Large intestine (tissue), 3 donors: ENCODE measurements around the gene TMUB1. TPM values are rescaled to one million over a fixed set of nuclear protein-coding genes. Genes with fewer than 3 reads are reported as not detected.

ENCODE experiments used
- DNase-seq, 2 donors: peaks; one replicate each; pipeline versions ENCODE4 v3.0.0 to v3.0.0-alpha.2; 2013
- H3K27ac ChIP-seq: one replicate; pipeline ENCODE4 v1.5.1; 2013; ENCODE audit warnings: low read length
- H3K27me3 ChIP-seq: 2 replicates; pipeline ENCODE4 v1.6.1; 2013; ENCODE audit warnings: low read length; ENCODE audit not compliant: control insufficient read depth, insufficient read depth
- H3K36me3 ChIP-seq: 2 replicates; pipeline ENCODE4 v1.6.1; 2013; ENCODE audit warnings: low read length; ENCODE audit not compliant: control insufficient read depth, insufficient read depth
- H3K4me1 ChIP-seq: one replicate; pipeline ENCODE4 v1.6.1; 2013; ENCODE audit warnings: low read length; ENCODE audit not compliant: control insufficient read depth, insufficient read depth
- H3K4me3 ChIP-seq: one replicate; pipeline ENCODE4 v1.5.1; 2013; ENCODE audit warnings: low read length
- H3K9me3 ChIP-seq: one replicate; pipeline ENCODE4 v1.6.1; 2013; ENCODE audit warnings: mild to moderate bottlenecking, low read depth, low read length, moderate library complexity; ENCODE audit not compliant: control insufficient read depth
- WGBS: methylation state at CpG from one replicate; pipeline ENCODE4 v1.1.5; 2013; ENCODE audit warnings: low lambda C conversion rate; ENCODE audit not compliant: insufficient coverage; 5-methylcytosine and 5-hydroxymethylcytosine counted together
- polyA plus RNA-seq: library from polyadenylated mRNA; unstranded; fragments of 120-200 nt; gene quantifications from one replicate; pipeline ENCODE4 v1.2.1, GENCODE V29; 2013

Gene TMUB1
- polyA plus RNA-seq, 1 donor = 61.8 TPM

DNA sequence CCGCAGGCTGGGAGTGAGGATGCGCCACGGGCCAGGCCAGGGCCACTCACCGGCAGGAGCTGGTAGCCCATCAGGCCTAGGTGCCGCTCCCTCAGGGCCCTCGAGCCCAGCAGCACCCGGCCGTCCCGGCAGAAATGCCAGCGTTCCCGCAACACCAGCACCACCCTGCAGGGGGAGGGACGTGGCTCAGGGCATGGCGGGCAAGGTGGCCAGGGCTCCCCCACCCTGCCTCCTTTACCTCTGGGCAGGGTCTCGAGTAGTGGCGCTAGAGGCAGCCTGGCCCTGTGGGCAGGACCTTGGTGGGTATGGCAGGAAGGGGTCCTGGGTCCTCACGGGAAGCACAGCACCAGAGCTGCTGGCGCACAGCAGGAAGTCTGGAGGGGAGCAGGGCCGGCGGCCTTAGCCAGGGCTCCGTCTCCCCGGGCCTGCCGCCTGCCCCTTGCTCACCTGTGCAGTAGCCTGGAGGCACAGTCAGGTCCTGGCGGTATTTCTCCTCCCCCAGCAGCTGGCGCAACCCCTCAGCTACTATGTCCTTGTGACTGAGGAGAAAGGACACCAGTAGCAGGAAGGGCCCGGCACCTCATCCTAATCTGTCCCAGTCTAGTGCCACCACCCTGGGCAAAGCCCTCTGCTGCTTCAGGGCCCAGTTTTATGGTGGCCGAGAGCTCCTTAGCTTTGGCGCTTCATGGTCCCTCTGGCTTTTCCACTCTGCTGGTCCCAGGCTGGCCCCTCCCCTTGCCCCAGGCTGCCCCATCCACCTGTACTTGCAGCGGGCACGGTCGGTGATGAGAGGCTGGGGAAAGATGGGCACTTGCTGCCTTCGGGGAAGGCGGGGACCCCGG lies 6.2 kb downstream of the TMUB1 start:
- no peaks in the 10 kb centered on the region for H3K9me3 ChIP-seq
- WGBS = 100% methylated on average over 1 of the region's 33 CpGs
- peaks cover 50% of the 10 kb centered on the region for H3K36me3 ChIP-seq
- H3K4me1 ChIP-seq = peaks cover 42% of the 10 kb centered on the region
- no peaks in the 10 kb centered on the region for H3K27me3 ChIP-seq
- no peak for DNase-seq
- no peak overlapping the region for H3K4me3 ChIP-seq
- H3K27ac ChIP-seq = peak overlapping the region; percentile 69

DNA sequence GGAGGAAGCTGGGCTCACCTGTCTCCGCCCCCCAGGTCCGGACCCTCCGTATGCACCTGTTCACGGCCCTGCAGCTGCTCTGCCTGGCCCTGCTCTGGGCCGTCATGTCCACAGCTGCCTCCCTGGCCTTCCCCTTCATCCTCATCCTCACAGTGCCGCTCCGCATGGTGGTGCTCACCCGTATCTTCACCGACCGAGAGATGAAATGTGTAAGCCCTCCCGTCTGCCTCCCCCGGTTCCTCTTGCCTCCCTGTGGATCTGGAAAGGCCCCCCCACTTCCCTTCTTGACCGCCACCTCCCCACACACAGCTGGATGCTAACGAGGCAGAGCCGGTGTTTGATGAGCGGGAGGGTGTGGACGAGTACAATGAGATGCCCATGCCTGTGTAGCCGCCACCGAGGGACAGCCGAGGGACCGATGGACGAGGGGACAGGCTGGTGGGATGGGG lies 7.3 kb downstream of the TMUB1 start:
- no peaks in the 10 kb centered on the region for H3K27me3 ChIP-seq
- WGBS = 100% methylated on average over 1 of the region's 22 CpGs
- DNase-seq = no peak
- no peak overlapping the region for H3K4me3 ChIP-seq
- peaks cover 61% of the 10 kb centered on the region for H3K36me3 ChIP-seq
- no peaks in the 10 kb centered on the region for H3K9me3 ChIP-seq
- H3K4me1 ChIP-seq = peaks cover 37% of the 10 kb centered on the region
- H3K27ac ChIP-seq = no peak overlapping the region

DNA sequence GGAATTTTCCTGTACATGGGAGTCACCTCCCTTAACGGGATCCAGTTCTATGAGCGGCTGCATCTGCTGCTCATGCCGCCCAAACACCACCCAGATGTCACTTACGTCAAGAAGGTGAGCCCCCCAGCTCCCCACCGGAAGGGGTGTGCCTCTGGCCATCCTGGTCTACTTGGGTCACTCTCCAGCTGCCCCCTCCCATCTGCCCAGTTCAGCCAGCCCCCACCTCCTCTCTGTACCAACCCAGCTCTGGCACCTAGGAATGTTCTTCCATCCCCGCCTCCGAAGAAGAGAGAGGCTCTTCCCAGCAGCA lies 7.7 kb downstream of the TMUB1 start:
- Histone ChIP-seq H3K4me3 (no peak overlapping the region), H3K27me3 (no peaks in the 10 kb centered on the region), H3K36me3 (peaks cover 65% of the 10 kb centered on the region), H3K4me1 (peaks cover 35% of the 10 kb centered on the region), H3K27ac (no peak overlapping the region), H3K9me3 (no peaks in the 10 kb centered on the region)
- no peak for DNase-seq
- no CpG with 5 or more reads among the region's 7 CpGs for WGBS

DNA sequence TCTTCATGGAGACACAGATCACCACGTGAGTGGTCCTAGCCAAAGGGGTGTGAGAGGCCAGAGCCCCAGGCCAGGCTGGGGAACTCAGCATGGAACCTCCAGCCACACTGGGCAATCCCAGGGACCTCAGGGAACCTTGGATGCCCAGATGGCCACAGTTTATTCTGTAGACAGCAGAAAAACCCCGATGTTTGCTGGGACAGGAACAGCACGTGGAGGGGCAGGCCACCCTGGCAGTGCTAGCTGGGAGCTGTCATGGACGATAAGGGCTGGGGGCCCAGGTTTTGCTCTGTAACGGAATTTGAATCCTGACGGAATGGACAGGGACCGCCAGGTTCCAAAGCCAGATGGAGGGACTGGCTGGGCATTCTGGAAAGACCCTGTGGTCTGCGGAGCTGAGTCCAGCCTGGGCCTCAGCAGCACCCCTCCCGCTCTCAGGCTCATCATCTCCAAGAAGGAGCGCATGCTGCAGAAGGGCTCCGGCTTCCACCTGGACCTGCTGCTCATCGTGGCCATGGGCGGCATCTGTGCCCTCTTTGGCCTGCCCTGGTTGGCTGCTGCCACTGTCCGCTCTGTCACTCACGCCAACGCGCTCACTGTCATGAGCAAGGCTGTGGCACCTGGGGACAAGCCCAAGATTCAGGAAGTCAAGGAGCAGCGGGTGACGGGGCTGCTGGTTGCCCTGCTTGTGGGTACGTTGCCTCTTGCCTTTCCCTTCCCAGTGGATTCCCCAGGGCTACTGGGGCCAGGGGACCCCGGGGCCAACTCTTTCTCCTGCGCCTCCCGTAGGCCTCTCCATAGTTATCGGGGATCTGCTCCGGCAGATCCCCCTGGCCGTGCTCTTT lies 8.3 kb downstream of the TMUB1 start:
- Histone ChIP-seq H3K27ac (no peak overlapping the region), H3K4me1 (peaks cover 35% of the 10 kb centered on the region), H3K4me3 (no peak overlapping the region), H3K9me3 (no peaks in the 10 kb centered on the region), H3K27me3 (no peaks in the 10 kb centered on the region), H3K36me3 (peaks cover 71% of the 10 kb centered on the region)
- no peak for DNase-seq
- WGBS = 100% methylated on average over 1 of the region's 26 CpGs

DNA sequence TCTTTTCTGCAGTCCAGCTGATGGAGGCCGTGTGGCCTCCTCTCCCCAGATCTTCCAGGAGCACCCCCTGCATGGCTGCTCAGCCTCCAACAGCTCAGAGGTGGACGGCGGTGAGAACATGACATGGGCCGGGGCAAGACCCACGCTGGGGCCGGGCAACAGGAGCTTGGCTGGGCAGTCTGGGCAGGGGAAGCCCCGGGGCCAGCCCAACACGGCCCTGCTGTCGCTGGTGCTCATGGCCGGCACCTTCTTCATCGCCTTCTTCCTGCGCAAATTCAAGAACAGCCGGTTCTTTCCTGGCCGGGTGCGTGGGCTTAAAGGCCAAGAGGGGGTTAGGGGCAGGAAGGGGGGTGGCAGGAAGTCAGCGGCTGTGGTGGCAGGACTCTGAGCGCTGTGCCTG lies 9.3 kb downstream of the TMUB1 start:
- Histone ChIP-seq H3K9me3 (no peaks in the 10 kb centered on the region), H3K27me3 (no peaks in the 10 kb centered on the region), H3K4me1 (peaks cover 25% of the 10 kb centered on the region), H3K36me3 (peaks cover 81% of the 10 kb centered on the region), H3K27ac (no peak overlapping the region), H3K4me3 (no peak overlapping the region)
- WGBS = no CpG with 5 or more reads among the region's 17 CpGs
- no peak for DNase-seq

DNA sequence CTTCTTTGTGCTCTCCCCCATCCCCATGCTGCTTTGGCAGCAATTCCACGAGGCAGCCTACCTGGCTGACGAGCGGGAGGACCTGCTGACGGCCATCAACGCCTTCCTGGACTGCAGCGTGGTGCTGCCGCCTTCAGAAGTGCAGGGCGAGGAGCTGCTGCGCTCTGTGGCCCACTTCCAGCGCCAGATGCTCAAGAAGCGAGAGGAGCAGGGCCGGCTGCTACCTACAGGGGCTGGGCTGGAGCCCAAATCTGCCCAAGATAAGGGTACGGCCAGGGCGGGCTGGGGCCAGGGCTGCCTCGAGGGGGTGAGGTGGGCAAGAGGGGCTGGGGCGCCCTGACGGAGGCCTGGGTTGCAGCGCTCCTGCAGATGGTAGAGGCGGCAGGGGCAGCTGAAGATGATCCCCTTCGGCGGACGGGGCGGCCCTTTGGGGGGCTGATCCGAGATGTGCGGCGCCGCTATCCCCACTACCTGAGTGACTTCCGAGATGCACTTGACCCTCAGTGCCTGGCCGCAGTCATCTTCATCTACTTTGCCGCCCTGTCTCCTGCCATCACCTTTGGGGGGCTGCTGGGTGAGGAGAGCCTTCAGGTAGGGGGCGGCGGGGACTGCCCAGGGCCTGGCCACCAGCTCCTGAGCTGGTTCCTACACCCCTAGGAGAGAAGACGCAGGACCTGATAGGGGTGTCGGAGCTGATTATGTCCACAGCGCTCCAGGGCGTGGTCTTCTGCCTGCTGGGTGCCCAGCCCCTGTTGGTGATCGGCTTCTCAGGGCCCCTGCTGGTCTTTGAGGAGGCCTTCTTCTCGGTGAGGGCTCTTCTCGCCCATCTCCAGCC lies 12.0 kb downstream of the TMUB1 start:
- Histone ChIP-seq H3K36me3 (peaks cover 93% of the 10 kb centered on the region), H3K27ac (no peak overlapping the region), H3K9me3 (no peaks in the 10 kb centered on the region), H3K4me1 (no peaks in the 10 kb centered on the region), H3K27me3 (no peaks in the 10 kb centered on the region), H3K4me3 (no peak overlapping the region)
- no peak for DNase-seq
- no CpG with 5 or more reads among the region's 39 CpGs for WGBS

DNA sequence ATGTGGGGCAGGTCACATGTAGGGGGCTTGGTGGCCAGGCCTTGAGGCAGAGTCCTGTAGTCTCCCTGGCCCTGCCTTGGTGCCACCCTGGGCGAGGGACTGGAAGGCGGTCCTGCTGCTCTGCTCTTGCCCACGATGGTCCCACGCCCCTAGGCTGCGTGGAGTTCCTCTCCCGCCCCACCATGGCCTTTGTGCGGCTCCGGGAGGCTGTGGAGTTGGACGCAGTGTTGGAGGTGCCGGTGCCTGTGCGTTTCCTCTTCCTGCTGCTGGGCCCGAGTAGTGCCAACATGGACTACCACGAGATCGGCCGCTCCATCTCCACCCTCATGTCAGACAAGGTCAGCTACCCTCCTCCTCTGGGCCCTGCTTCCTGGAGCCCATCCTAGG lies 12.7 kb downstream of the TMUB1 start:
- no peak overlapping the region for H3K27ac ChIP-seq
- H3K9me3 ChIP-seq = no peaks in the 10 kb centered on the region
- no peaks in the 10 kb centered on the region for H3K27me3 ChIP-seq
- no peak overlapping the region for H3K4me3 ChIP-seq
- no CpG with 5 or more reads among the region's 15 CpGs for WGBS
- no peak for DNase-seq
- peaks cover 93% of the 10 kb centered on the region for H3K36me3 ChIP-seq
- H3K4me1 ChIP-seq = no peaks in the 10 kb centered on the region

DNA sequence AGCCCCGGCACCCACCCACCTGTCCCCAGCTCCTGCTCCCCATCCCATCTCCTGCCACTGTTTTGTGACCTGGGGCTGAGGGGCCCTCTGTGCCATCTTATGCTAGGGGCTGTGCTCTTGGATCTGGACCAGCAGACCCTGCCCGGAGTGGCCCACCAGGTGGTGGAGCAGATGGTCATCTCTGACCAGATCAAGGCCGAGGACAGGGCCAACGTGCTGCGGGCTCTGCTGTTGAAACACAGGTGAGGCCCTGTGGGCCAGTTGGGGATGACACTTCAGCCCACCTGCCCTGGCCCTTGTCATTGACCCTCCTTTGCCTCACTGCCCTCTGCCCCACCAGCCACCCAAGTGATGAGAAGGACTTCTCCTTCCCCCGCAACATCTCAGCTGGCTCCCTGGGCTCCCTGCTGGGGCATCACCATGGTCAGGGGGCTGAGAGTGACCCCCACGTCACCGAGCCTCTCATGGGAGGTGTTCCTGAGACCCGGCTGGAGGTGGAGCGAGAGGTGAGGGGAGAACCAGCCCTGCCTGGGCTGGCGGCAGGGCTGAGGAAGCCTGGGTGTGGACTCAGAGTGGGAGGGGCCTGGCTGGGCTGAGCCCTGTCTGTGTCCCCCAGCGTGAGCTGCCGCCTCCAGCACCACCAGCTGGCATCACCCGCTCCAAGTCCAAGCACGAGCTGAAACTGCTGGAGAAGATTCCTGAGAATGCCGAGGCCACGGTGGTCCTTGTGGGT lies 13.3 kb downstream of the TMUB1 start:
- no CpG with 5 or more reads among the region's 17 CpGs for WGBS
- Histone ChIP-seq H3K4me3 (no peak overlapping the region), H3K36me3 (peaks cover 93% of the 10 kb centered on the region), H3K27me3 (no peaks in the 10 kb centered on the region), H3K4me1 (no peaks in the 10 kb centered on the region), H3K9me3 (no peaks in the 10 kb centered on the region), H3K27ac (no peak overlapping the region)
- DNase-seq = no peak

DNA sequence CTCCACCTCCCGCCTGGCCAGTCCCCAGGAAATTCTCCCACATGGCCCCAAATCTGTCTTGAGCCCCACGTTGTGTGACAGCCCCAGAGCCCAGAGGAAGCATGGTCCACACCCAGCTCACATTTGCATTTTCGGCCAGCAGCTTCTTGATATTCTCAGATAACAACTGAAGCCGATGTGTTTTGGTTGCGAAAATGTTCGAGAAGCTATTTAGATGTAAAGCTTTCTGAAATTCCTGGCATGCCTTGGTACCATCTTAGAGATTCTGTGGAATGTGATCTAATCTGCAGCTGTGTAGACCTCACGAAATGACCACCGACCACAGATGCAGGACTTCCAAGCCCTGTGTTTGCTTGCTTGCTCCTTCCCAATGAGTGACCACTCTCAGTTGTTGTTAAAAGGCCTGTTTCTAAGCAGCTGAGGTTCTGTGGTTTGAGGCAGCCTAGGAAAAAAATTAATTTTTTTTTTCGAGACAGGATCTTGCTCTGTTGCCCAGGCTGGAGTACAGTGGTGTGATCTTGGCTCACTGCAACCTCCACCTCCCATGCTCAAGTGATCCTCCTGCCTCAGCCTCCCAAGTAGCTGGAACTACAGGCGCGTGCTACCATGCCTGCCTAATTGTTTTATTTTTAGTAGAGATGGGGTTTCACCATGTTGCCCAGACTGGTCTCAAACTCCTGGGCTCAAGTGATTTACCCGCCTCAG lies 15.1 kb downstream of the TMUB1 start:
- H3K9me3 ChIP-seq = no peaks in the 10 kb centered on the region
- H3K4me1 ChIP-seq = peaks cover 9% of the 10 kb centered on the region
- no peak overlapping the region for H3K27ac ChIP-seq
- H3K4me3 ChIP-seq = no peak overlapping the region
- H3K36me3 ChIP-seq = peaks cover 86% of the 10 kb centered on the region
- 50% methylated on average over 2 of the region's 12 CpGs for WGBS
- no peaks in the 10 kb centered on the region for H3K27me3 ChIP-seq
- DNase-seq = no peak
